PC-3 (cell line): ENCODE data around the gene HSPA1A. TPM values are rescaled to one million over a fixed set of nuclear protein-coding genes. Genes with fewer than 3 reads are reported as not detected.
"Not testable (repeated sequence)": the region's sequence is repeated elsewhere in the genome, so short reads cannot be mapped to it uniquely, and the experiment has no call there.

Experiments used
- ATAC-seq: fragments of 200-7000 bp; cut with Tn5 transposase; 2 replicates; pipeline ENCODE4 v1.9.1; 2020; ENCODE audit warnings: mild to moderate bottlenecking, moderate library complexity
- BruUV-seq: library from RNA; stranded (reverse); fragments of 400-500 nt; replicated peaks from 2 replicates; lab custom pipeline; 2021; lab: Mats Ljungman, UMichigan
- CTCF ChIA-PET: fragments of 300-600 bp; sonication (Branson Sonifier 250); formaldehyde crosslinking; loops from one replicate; lab custom pipeline; 2022; ENCODE audit warnings: antibody characterized with exemption; lab: Charles Lee
- POLR2A ChIA-PET: fragments of 300-600 bp; sonication (Branson Sonifier 250); formaldehyde crosslinking; loops from one replicate; lab custom pipeline; 2022; ENCODE audit warnings: antibody characterized with exemption; ENCODE audit not compliant: unreplicated experiment; lab: Charles Lee
- DNase-seq: peaks from one replicate; pipeline ENCODE4 v3.0.0-alpha.2; 2015
- H2AFZ ChIP-seq: fragments of 300-600 bp; sonication (generic); 2 replicates; pipeline ENCODE4 v1.6.0; 2016; ENCODE audit warnings: antibody characterized with exemption, low read length
- H3F3A ChIP-seq: fragments of 300-600 bp; sonication (generic); one replicate; pipeline ENCODE4 v1.6.0; 2017; ENCODE audit warnings: antibody characterized with exemption, low read length, control low read depth, mild to moderate bottlenecking; ENCODE audit not compliant: unreplicated experiment
- H3K27ac ChIP-seq: fragments of 300-600 bp; sonication (generic); 2 replicates; pipeline ENCODE4 v1.5.1; 2016; ENCODE audit warnings: mild to moderate bottlenecking, low read length
- H3K27me3 ChIP-seq: fragments of 300-600 bp; sonication (generic); 2 replicates; pipeline ENCODE4 v1.6.1; 2016; ENCODE audit warnings: low read length, mixed read lengths
- H3K36me3 ChIP-seq: fragments of 300-600 bp; sonication (generic); 2 replicates; pipeline ENCODE4 v1.6.1; 2016; ENCODE audit warnings: low read depth, mixed run types, low read length, mixed read lengths
- H3K4me1 ChIP-seq: fragments of 300-600 bp; sonication (generic); 2 replicates; pipeline ENCODE4 v1.5.1; 2016; ENCODE audit warnings: low read length; ENCODE audit not compliant: insufficient read depth
- H3K4me2 ChIP-seq: fragments of 300-600 bp; sonication (generic); 2 replicates; pipeline ENCODE4 v1.6.0; 2016; ENCODE audit warnings: low read length
- H3K4me3 ChIP-seq: fragments of 300-600 bp; sonication (generic); 2 replicates; pipeline ENCODE4 v1.5.1; 2016; ENCODE audit warnings: mild to moderate bottlenecking, low read length, mixed read lengths
- H3K79me2 ChIP-seq: fragments of 300-600 bp; sonication (generic); 2 replicates; pipeline ENCODE4 v1.6.1; 2017; ENCODE audit warnings: low read length, mixed read lengths
- H3K9ac ChIP-seq: fragments of 300-600 bp; sonication (generic); 2 replicates; pipeline ENCODE4 v1.6.0; 2016; ENCODE audit warnings: mild to moderate bottlenecking, low read length
- H3K9me2 ChIP-seq: fragments of 300-600 bp; sonication (generic); replicated peaks from 2 replicates; pipeline ENCODE4 v1.6.1; 2016; ENCODE audit warnings: mixed run types, low read length, mixed read lengths
- H3K9me3 ChIP-seq: fragments of 300-600 bp; sonication (generic); 2 replicates; pipeline ENCODE4 v1.6.1; 2016; ENCODE audit warnings: low read length, mixed read lengths
- H4K20me1 ChIP-seq: fragments of 300-600 bp; sonication (generic); 2 replicates; pipeline ENCODE4 v1.6.1; 2016; ENCODE audit warnings: low read length, mixed read lengths
- EZH2 ChIP-seq: fragments of 300-600 bp; sonication (generic); IDR thresholded peaks from one replicate; pipeline ENCODE4 v1.6.1; 2017; ENCODE audit warnings: antibody characterized with exemption, mild to moderate bottlenecking, low read length; ENCODE audit not compliant: unreplicated experiment
- EZH2phosphoT487 ChIP-seq: fragments of 300-600 bp; sonication (generic); IDR thresholded peaks from 2 replicates; pipeline ENCODE4 v1.6.1; 2018; ENCODE audit warnings: mild to moderate bottlenecking, antibody characterized with exemption, low read length, borderline replicate concordance
- intact Hi-C: fragments of 100-400 bp; cut with micrococcal nuclease; formaldehyde crosslinking; loops from 2 replicates; pipeline ENCODE4 v1.9.0; 2023
- total RNA-seq: library from RNA; depleted of rRNA; stranded (reverse); fragments of >200 nt; gene quantifications from 2 replicates; pipeline ENCODE4 v1.2.3, GENCODE V29; 2014
- TF ChIP-seq, protein P1 (sequence below): fragments of 300-600 bp; sonication (generic); conservative IDR thresholded peaks from 2 replicates; pipeline ENCODE4 v1.5.1; 2017; ENCODE audit warnings: antibody characterized with exemption, low read depth, mild to moderate bottlenecking, low read length

Gene HSPA1A
- total RNA-seq, 1 experiment from 2014 or later = 269 TPM

DNA sequence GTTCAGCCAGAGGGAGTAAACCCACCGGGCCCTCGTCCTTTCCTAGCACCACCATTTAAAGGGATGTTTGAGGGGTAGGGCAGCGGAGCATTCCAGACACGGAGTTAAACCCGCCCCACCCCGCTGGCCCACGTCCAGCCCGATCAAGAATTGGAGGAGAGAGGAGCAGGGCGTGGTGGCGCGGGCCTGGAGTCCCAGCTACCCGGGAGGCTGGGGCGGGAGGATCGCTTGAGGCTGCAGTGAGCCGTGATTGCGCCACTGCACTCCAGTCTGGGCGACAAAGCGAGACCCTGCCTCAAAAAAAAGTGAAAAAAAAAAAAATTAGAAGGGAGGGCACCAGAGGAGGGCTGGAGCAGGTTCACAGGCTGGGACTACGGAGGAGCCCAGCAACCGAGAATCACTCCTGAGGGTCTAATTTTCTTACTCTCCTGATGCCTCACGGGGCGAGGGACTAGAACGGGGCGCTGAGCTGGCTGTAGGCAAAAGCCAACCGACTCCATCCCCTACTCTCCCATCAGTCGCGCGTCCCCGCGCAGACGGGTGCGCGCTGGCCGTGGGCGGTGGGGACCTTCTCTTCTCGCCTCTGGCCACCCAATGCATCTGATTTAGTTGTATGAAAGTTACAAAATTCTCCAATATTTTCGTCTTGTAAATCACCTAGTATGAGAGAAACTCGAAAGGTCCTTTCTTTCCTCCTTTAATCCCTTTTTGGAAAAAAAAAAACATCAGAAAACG lies 6.1 kb downstream of the HSPA1A start:
- Histone ChIP-seq H3K4me3 (peak overlapping the region; percentile 73), H2AFZ (peak overlapping the region; percentile 78), H3K9me2 (no peaks in the 10 kb centered on the region), H4K20me1 (peaks cover 29% of the 10 kb centered on the region), H3K27me3 (no peaks in the 10 kb centered on the region), H3K79me2 (peaks cover 78% of the 10 kb centered on the region), H3F3A (peaks cover 13% of the 10 kb centered on the region), H3K36me3 (no peaks in the 10 kb centered on the region), H3K9ac (peak overlapping the region; percentile 81), H3K4me2 (peak overlapping the region; percentile 91), H3K4me1 (peaks cover 62% of the 10 kb centered on the region), H3K9me3 (no peaks in the 10 kb centered on the region), H3K27ac (peak overlapping the region; percentile 91)
- TF ChIP-seq EZH2phosphoT487 (no peak), EZH2 (no peak)
- TF ChIP-seq, protein P1, sequence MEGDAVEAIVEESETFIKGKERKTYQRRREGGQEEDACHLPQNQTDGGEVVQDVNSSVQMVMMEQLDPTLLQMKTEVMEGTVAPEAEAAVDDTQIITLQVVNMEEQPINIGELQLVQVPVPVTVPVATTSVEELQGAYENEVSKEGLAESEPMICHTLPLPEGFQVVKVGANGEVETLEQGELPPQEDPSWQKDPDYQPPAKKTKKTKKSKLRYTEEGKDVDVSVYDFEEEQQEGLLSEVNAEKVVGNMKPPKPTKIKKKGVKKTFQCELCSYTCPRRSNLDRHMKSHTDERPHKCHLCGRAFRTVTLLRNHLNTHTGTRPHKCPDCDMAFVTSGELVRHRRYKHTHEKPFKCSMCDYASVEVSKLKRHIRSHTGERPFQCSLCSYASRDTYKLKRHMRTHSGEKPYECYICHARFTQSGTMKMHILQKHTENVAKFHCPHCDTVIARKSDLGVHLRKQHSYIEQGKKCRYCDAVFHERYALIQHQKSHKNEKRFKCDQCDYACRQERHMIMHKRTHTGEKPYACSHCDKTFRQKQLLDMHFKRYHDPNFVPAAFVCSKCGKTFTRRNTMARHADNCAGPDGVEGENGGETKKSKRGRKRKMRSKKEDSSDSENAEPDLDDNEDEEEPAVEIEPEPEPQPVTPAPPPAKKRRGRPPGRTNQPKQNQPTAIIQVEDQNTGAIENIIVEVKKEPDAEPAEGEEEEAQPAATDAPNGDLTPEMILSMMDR = no peak
- intact Hi-C loops = no loop called here
- ChIA-PET CTCF (no interaction called here), POLR2A (interaction anchor here (0.6 kb wide), 2 partner anchors 43 to 91 kb away, joined by 4 to 5 read pairs; no protein-coding TSS in a partner anchor)
- ATAC-seq (peak; percentile 33), DNase-seq (peak; percentile 84)
- TSS peak; percentile 64 for BruUV-seq

GRCh38 chr6:31822036-31822821 lies 6.9 kb downstream of the HSPA1A start:
- Histone ChIP-seq H3K4me1 (peaks cover 66% of the 10 kb centered on the region), H3K27me3 (no peaks in the 10 kb centered on the region), H3K9me3 (no peaks in the 10 kb centered on the region), H4K20me1 (peaks cover 29% of the 10 kb centered on the region), H3K79me2 (peaks cover 78% of the 10 kb centered on the region), H3K36me3 (no peaks in the 10 kb centered on the region), H3F3A (peaks cover 13% of the 10 kb centered on the region), H3K9me2 (no peaks in the 10 kb centered on the region), H2AFZ (peak overlapping the region; percentile 78), H3K4me3 (peak overlapping the region; percentile 73), H3K27ac (peak overlapping the region; percentile 91), H3K9ac (peak overlapping the region; percentile 81), H3K4me2 (peak overlapping the region; percentile 91)
- no peak for TF ChIP-seq EZH2phosphoT487
- no peak for TF ChIP-seq EZH2
- TF ChIP-seq, protein P1 = no peak
- DNase-seq = peak; percentile 92
- peak; percentile 37 for ATAC-seq
- ChIA-PET POLR2A (no interaction called here), CTCF (no interaction called here)
- TSS peak; percentile 38 for BruUV-seq
- intact Hi-C loops = no loop called here

DNA sequence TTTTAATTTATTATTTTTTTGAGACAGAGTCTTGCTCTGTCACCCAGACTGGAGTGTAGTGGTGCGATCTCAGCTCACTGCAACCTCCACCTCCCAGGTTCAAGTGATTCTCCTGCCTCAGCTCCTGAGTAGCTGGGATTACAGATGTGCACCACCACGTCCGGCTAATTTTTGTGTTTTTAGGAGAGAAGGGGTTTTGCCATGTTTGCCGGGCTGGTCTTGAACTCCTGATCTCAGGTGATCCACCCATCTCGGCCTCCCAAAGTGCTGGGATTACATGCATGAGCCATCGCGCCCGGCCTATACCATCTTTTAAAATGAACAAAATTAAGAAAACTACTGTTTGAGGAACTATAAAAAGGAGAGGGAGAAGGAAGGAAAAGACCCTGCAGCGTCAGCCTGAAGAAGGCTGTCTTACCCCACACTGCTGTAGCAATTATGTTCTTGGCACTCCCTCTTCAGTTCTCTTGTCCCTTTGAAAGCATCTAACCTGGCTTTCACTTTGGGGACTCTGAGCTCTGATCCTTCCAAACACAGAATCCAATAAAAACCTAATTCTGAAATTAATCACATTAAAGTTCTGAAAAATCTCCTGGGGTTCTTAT lies 8.4 kb downstream of the HSPA1A start:
- H3K4me3 ChIP-seq, H3K36me3 ChIP-seq, H3K27me3 ChIP-seq, ATAC-seq, intact Hi-C loops, H2AFZ ChIP-seq, BruUV-seq, H3K9me3 ChIP-seq, POLR2A ChIA-PET, H3K9ac ChIP-seq, DNase-seq, CTCF ChIA-PET, H3K27ac ChIP-seq, H3K9me2 ChIP-seq: not testable (repeated sequence)
- H3F3A ChIP-seq = peaks cover 13% of the 10 kb centered on the region
- peaks cover 15% of the 10 kb centered on the region; the same call in 1 of the 2 replicates for H4K20me1 ChIP-seq
- peaks cover 62% of the 10 kb centered on the region for H3K4me1 ChIP-seq
- H3K4me2 ChIP-seq = peak overlapping the region; percentile 91; the same call in 1 of the 2 replicates
- peaks cover 67% of the 10 kb centered on the region for H3K79me2 ChIP-seq
